Activated CD4-positive, alpha-beta T cell treated with anti-CD3 and anti-CD28 coated beads for 24 hours (primary cell): Measurements from ENCODE around the gene ZFYVE28.
"Not testable (repeated sequence)": the region's sequence is repeated elsewhere in the genome, so short reads cannot be mapped to it uniquely, and the experiment has no call there.

Experiments
- DNase-seq, 2 donors: peaks; one replicate each; pipeline ENCODE4 v3.0.0-alpha.2; 2020; ENCODE audit warnings: low read depth in 2 of 2

Gene ZFYVE28

DNA sequence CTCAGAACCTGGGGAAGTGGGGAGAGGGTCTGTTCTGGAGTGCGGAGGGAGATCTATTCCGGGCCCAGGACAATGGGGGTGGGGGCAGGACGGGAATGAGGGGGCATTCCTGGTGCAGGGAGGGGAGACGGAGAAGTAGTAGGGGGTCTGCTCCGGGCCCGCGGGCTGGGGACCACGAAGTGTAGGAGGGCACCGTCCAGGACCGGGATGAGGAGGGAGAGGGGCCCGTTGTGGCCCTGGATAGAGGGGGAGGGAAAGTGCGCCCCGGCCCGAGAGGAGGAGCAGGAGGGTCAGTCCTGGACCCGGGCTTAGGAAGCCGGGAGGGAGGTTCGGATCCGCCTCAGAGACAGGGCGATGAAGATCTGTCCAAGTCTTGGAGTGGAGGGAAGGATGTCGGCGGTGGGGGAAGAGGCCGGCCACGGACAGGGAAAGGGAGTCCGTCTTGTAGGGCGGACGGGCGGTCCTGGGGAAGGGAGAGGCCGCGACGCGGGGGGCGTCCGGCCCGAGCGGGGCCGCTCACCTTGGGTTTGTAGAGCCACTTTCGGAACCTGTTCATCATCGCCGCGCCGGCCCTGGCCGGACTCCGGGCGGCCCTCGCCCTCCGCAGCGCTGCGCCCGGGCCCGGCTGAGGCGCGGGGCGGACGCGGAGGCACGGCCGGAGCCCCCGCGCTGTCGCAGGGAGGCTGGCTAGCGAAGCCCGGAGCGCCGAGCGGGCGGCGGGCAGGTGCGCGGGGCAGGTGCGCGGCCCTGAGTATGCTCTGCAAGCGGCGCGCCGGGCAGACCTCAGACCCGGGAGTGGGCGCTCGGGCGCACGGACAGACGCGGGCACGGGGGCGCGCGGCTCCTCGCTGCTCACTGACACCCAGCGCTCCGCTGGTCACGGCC is at the start of gene ZFYVE28:
Gene ZFYVE28 (minus strand): TSS at position 881 of the 885 bp plus-strand sequence. CDS start 322 bp downstream, at position 559.
- DNase-seq, result no peak

DNA sequence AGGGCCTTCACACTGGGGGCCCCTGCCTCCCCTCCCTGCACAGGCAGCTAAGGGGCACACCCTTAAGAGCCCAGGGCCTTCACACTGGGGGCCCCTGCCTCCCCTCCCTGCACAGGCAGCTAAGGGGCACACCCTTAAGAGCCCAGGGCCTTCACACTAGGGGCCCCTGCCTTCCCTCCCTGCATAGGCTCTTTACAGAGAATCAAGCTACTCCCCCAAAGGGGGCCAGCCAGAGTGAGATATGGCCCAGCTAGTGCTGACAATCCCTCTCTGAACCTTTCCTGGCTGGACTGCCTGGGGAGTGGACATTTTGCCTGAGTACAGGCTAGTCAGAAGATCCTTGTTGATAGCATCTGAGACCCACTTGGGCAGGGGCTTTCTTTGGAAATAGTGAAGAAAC is 47.1 kb upstream of the ZFYVE28 start:
- DNase-seq, result not testable (repeated sequence)

DNA sequence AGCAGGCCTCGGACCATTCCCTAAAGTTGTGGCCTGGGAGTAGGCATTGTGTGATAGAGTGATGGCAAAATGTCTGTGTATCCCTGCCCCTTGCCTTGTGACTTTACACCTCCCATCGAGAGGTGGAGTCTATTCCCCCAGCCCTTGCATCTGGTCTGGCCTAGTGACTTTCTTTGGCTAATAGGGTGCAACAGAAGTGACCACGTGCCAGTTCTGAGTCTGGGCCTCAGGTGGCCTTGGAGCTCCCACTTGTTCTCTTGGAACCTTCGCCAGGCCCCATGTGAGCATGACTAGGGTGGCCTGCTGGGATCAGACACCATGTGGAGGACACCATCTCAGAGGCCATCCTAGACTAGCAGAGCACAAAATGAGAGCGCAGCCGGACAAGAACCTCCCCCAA is 46.6 kb upstream of the ZFYVE28 start:
- no peak for DNase-seq

DNA sequence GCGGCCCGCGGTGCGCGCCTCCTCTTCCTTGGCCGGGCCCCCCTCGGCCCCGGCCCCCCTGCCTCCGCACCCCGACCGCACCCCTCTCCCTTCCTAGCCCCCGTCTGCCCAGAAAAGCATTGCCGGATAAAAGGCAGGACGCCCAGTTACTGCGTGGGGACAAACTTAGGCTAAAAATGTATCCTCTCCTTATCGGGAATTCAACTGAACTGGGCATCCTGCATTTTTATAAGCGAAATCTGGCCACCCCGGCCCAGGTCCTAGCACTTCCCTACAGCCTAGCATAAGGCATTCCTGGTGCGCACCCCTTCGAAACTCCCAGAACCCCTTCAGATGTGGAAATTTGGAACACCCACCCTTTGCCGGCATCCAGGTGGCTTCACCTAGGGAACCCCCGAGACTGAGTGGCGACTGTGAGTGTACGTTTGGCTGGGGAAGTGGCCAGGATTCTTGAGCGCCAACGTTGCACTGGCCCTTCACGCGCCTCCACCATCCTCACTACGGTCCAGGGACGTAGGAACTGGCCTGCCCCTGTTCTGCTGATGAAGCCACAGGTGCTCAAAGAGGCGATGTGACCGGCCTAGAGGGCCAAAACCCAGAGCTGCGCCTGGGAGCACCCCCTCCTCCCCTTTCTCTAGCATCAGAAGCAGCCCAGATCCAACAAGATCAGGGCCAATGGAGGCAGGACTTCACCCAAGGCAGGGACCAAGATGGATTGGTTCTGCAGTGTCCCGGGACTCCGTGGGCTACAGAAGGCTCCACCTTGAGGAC is 44.7 kb upstream of the ZFYVE28 start:
- DNase-seq, result no peak

DNA sequence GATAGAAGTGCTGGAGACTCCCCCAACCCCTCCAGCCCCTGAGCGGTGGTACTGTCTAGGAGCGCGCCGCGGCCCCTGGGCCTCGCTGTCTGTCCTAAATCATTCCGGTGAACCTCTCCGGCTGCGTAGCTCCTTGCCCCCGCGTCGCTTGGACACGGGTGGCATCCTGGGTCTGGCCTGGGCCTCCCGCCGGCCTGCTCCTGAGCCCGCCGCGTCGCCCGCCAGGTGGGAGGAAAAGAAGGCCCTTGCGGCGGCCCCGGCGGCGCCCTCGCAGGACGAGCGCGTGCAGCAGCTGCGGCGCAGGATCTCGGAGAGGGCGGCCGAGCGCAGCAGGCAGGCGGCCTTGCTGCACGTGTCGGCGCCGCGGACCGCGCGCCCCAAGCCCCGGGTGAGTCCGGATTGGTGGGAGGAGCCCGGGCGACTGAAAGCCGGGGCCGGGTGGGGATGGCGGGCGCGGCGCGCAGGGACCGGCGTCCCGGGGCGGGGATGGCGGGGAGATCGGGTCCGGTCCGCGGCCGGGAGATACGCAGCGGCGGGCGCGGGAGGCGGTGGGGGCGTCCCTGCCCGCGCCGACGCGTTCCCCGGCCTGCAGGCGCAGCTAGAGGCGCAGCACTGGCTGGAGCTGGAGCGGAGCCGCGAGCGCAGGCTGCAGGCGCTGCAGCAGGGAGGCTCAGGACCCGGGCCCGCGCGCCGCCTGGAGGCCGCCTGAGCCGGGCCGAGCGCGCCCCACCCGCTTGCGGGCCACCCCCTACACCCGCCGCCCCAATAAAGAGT is 44.0 kb upstream of the ZFYVE28 start:
- DNase-seq, result peak; percentile 36 to 50

DNA sequence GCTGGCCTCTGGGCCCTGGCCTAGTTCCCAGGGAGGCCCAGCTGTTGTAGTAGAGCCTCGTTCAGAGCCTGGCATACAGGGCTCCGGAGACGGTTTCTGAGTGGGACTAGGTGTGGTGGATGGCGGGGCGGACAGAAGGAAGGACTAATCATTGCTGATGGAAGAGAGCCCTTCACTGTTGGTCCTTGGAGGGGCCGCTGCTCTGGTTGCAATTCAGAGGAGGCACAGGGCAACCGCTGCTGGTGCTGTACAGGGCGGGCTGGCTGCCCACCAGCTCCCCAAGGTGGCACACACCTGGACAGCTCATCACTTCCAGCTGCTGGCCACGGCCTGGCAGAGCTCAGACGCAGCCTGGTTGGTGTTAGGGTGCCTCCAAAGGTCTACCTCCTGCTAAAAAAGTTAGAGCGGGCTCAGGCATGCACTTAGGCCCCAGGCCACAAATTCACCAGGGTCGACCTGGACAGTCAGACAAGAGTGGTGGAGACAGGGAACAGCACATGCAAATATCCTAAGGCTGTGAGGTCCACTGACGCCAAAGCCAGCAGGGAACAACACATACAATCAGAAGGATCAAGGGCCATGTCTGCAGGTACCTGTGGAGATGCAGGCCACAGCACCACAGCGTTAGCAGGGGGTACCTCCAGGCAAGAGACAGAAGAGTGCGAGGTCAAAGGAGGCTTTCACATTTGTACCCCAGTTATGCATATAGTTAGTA is 43.0 kb upstream of the ZFYVE28 start:
- DNase-seq, result no peak

DNA sequence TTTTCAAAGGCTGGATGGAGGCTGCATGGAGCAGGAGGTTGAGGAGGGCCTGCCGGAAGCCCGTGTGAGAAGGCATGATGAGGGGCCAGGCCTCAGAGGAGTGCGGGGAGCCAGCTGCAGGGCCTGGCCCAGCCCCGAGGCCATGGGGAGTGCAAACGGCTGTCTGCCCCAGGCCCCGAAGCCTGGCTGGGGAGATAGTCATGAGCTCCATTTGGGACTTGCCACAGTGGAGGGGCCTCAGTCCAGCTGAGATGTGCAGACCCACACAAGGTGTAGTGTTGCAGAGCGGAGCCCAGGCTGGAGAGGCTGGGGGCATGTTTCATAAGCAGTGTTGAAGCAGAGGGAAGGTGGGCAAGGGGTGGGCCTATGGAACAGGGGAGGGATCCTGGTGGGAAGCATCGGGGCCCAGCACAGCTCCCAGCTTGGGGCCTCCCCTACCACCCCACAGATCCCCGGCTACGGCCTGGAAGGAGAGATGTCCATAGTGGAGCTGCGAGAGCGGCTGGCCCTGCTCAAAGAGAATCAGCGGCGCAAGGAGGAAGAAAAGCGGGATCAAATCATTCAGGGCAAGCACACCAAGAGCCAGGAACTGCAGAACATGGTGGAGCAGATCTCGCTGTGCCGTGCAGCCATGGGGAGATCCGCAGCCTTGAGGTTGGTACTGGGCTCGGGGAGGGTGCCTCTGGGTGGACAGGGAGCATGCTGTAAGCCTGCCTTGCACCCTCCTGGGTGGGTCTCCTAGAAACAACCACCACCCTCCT is 41.3 kb upstream of the ZFYVE28 start:
- no peak for DNase-seq

DNA sequence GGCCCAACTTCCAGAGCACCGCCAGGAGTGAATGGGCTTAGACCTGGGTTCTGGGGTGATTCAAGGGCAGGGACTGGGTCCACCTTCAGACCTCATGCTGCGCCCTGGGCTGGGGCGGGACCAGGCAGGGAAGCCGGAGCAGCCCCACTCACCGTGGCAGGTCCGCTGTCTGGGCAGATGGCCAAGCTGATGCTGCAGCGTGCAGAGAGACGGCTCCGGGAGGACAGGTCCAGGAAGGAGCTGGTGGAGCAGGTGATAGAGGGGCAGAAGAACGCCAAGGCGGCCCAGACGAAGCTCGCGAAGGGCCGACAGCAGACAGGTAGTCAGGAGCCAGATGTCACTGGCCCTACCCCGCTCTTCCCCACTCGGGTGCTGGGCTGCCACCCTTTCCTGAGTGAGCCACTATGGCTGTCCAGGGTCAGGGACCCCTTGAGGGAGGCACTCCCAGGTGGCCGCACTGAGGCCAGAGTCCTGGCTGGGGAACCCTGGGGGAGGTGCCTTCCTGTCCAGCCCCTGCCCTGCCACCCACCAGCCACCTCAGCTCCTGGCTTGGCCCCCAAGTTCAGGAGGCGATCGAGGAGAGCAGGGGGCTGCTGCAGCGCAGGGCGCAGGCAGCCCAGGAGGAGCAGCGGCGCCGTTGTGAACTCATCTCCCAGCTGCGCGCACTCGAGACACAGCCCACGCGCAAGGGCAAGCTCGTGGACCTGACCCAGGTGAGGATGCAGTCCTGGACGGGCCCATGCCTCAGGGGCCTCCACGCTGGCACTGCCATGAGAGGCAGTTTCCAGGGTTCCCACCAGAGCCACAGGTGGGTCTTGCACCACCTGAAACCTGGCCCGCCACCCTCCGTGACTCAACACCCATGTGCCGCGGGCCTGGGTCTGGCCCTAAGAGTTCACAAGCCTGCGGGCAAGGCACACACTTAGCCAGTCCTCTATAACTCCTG is 40.4 kb upstream of the ZFYVE28 start:
- no peak for DNase-seq

DNA sequence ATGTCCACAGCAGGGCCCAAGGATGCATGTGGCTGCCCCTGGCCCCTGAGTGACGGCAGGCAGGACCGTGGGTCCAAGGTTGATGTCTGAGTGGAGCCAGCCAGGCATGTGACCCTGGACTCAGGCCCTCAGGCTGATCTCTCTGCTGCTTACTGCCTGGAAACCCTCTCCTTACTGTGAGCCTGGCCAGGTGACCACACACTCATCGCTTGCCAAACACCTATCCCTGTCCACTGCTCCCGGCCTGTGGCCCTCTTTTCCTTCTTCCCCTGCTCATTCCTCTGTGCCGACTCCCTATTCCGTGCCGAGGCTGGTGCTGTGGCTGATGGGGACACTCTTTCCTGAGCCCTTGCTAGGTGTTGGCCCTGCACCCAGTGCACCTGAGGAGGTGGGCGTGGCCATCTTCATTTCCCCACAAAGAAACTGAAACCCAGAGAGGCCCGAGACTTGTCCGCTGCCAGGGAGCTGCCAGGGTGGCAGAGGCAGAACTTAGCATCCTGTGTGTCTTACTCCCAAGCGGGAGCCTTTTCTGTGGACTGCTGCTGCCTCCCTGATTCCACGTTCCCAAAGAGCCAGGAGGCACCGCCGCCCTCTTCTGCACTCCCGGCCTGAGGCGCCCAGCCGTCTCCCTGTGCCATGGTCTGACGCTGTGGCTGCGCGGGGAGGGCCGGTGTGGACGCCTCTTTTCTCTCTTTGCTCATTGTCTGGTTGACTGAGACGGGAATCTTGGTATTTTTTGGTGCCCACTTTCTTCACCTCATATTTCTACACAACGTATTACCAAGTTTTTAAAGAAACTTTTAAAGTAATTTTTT is 39.2 kb upstream of the ZFYVE28 start:
- no peak for DNase-seq

DNA sequence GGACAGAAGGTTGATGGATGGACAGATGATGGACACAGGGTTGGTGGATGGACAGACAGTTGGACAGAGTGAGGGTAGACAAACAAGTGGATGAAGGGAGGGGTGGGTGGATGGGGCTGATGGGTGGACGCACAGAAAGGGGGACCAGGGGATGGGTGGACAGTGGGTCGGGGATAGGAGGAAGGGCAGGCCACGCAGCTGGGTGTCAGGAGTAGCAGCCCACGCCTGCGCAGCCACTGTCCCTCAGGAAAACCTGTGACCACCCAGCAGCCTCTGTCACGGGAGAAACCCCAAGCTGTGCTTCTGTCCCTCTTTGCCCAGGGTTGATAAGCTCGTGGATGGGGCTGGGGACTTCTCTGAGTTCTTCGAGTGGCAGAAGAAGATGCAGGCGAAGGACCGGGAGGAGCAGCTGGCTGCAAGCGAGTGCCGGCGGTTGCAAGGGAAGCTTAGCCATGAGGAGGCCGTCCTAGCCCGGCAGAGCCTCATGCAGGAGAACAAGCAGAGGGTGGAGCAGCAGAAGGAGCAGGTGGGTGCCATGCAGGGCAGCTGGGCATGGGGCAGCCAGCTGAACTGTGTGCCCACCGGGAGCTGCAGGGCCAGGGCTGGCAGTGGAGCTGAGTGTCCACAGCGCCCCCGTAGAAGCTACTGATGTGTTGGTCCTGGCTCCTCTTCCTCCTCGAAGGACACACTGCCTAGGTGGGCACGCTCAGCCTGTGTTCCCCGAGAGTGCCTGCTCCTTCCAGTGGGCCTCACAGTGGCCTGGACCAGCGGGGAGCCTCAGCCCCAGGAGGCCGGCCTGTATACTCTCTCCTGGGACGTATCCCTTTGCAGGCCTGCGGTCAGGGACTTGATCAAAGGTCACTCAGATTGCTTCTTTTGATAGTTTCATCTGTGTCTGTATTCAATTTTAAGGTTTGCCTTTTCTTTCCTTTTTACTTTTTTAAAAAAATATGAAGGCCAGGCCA is 33.7 kb upstream of the ZFYVE28 start:
- no peak for DNase-seq

DNA sequence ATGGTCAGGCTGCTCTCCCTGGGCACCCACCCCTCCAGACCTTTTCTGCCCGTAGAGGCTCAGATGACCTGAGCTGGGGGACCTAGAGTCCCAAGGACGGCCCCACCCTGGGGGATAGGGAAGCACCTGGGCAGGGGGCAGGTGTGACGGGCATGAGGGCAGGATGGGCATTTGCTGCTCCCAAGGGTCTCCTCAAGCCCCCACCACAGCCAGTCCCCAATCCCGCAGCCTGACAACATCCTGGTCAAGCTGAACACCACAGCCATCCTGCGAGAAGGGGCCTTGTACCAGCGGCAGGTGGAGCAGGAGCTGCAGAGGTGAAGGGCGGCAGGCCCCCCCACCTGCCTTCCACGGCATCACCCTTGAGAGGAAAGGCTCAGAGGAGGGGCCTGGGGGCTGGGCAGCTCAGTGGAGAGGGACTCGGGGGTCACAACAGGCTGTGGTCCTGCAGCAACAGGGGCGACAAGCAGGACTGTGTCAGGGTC is 32.6 kb upstream of the ZFYVE28 start:
- no peak for DNase-seq

DNA sequence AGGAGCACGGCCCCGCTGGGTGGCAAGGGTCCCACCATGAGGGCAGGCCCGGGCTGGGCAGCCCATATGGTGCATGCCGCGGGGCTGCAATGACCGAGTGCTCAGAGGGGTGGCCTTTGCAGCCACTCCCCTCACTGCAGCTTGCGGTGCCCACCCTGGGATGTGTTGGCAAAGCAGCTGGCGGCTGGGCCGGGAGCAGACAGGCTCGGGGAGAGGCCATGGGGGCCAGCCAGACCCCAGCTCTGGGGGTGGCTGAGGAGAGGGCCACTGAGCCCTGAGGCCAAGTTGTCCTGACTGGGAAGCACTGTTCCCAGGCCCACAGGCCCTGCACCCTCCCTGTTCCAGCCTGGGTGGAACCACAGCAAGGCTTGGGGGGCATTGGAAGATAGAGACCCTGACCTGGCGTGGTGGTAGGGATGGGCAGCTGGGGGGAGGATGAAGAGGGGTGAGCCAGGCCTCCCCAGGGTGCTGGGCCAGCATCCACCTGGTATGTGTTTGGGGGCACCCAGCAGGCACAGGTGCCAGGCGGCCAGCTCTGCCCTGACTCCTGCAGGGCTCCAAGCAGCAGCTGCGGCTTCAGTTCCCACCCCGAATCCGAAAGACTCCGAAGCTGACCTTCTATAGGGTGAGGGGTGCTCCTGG is 32.1 kb upstream of the ZFYVE28 start:
- DNase-seq, result no peak

DNA sequence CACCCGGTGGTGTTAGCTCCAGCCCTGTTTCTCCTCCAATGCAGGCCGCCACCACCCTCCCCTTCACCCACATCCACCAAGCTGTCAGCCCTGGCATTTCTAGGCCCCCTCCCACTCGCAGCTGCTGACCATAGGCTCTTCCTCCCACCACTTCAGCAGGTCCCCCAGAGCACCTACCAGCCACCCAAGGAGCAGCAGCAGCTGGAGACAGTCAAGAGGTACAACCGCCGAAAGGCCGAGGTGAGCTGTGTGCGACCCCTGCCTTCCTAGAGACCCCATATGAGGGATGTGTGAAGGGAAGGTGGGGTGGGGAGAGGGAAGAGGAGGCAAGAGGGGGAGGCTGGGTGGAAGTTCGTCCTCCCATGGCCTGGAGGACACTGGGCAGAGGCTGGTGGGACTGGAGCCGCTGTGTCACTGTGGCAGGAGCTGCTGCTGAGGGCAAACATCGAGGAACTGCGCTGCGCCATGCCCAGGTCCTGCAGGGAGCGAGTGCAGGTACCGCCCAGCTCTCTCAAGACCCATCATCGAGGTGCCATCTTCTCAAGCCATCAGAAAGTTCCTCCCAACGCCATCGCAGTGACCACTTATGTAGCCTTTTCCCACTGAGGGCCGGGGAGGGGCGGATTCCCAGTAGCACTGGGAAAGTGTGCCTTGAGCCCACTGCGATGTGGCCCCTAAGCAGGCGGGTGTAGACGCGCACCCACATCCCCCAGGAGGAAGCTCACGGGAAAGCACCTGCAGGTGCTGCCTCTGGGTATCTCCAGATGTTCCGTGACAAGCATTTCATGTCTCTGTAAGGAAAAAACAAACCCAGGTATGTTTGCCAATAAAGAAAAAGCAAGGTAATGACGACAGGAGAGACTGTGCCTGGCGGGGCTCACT is 31.3 kb upstream of the ZFYVE28 start:
- DNase-seq, result no peak

DNA sequence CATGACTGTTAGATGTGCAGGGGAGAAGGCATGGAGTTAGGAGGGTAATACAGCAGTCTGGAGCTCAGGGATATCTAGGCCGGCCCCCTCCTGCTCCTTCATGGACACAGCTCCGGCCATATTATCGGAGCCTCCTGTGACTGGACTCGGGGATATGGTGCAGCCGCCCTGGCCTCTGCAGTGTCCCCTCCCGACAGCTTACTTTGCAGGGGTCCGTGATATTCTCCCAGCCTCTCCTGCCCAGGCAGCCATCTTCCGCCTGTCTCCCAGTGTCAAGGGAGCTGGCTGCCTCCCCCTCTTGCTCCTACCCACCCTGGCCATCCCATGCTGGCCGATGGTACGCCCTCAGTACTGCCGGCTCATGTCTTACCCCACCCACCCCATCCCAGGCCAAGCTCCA is 30.6 kb upstream of the ZFYVE28 start:
- DNase-seq, result no peak

DNA sequence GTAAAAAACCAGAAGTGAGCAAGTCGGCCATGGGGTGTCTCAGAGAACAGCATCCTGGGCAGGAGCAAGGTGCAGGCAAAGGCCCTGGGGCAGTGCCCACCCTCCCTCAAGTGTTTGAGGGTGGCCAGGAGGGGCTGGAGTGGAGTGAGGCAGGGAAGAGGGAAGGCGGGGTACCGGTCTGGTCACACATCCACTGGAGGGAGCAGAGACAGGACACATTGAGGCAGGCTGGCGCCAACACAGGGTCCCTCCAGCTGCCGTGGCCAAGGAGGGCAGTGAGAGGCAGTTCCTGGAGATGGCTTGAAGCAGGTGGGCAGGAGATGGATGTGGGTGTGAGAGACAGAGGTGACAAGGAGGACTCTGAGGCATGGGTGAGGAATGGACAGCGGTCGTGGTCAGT is 30.1 kb upstream of the ZFYVE28 start:
- DNase-seq, result no peak
